Measurements from ENCODE around the gene FAM3A.
A peak's percentile ranks its signal among the peaks of the same experiment; 100 is the strongest.
"Not testable (repeated sequence)": the region's sequence is repeated elsewhere in the genome, so short reads cannot be mapped to it uniquely, and the experiment has no call there.

FAM3A gene

DNA sequence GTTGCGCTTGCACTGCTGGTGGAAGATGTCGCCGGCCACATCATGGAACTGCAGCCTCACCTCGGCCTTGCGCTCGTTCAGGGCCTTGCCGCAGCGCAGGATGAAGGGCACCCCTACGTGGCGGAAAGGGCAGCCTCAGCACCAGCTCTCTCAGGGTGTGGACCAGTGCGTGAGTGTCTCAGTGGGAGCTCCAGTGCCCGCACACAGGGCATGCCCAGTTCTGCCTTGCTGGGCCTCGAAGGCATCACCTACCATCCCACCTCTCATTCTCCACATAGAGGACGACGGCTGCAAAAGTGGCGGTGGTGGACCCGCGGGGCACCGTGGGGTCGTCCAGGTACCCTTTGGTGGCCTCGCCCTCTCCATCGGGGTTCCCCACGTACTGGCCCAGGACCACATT, 16.7 kb upstream of the FAM3A start:
- FAIRE-seq, result no peak

DNA sequence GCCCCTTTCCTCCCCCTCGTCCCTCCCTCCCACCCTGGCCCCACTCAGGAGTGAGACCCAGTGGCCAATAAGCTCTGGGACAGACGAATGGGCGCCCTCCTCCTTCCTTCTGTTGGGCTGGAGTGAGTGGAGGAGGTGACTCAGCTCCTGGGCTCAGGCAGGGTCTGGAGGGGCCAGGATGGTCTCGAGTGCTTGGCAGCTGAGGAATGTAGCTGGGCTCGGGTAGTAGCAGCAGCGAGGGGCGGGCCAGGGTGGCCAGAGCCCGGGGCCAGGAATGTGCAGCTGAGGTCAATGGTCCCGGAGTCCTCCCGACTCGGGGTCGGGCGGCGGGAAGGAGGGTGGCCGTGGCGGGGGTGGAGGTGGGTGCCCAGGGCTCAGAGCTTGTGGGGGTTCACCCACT, 15.6 kb upstream of the FAM3A start:
- no peak for FAIRE-seq

DNA sequence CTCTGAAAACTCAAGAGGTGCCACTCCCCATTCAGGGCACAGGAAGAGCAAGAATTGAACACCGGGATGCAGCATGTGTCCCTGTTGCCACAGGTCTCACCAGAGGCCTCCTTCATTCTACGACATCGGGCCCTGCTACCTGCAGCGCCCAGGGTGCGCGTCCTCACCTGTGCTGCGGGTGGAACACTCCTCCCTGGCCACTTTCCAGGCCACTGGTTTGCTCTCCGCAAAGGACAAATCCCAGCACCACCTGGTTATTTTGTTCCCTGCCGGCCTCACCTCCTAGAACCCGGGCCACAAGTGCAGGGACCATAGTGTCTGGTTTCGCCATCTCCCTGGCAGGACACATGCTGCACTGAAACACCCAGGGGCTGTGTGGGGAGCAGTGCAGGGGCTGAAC, 14.3 kb upstream of the FAM3A start:
- FAIRE-seq, result no peak

DNA sequence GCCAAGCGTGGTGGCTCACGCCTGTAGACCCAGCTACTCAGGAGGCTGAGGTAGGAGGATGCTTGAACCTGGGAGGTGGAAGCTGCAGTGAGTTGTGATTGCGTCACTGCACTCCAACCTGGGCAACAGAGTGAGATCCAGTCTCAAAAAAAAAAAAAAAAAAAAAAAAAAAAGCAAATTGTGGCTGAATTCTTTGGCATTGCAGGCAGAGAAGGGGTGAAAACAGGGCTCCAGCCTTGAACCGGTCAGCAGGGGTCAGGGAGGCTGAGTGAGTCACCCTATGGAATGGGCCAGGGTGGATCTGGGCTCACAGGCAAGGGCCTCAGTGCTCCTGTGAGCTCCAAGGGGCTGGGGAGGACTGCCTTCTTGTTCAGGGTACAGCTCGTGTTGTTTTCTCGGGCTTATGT, 13.2 kb upstream of the FAM3A start:
- no peak for FAIRE-seq

DNA sequence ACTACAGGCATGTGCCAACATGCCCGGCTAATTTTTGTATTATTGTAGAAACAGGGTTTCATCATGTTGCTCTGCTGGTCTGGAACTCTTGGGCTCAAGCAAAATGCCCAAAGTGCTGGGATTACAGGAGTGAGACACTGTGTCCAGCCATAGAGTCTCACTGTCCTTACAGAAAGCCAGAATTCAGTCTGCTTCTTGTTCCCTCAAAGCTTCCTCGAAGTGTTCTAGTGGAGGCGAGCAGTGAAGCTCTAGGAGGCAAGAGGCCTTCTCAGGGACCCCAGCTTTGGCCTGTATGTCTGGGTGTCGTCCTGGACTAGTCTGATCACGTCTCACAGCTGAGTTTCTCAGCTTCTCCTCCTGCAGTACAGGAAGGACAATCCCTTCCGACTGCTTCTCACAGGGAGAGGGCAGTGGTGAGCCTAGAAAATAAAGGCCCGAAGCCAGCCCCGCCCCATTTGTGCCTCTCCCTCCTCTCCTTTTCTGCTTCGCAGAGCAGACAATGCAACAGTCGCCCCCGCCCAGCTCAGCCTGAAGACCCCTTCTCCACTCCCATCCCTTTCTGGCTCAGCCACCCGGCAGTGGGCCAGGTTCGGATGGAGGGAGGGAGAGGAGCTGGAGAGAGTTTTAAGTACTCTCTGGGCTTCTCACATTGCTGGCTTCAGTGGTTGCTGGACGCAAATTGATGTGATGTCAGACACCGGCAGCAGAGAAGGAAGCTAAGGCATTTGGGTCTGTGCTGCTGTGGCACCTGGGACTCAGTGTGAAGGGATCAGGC, 11.1 kb upstream of the FAM3A start:
- FAIRE-seq, result peak; percentile 86

DNA sequence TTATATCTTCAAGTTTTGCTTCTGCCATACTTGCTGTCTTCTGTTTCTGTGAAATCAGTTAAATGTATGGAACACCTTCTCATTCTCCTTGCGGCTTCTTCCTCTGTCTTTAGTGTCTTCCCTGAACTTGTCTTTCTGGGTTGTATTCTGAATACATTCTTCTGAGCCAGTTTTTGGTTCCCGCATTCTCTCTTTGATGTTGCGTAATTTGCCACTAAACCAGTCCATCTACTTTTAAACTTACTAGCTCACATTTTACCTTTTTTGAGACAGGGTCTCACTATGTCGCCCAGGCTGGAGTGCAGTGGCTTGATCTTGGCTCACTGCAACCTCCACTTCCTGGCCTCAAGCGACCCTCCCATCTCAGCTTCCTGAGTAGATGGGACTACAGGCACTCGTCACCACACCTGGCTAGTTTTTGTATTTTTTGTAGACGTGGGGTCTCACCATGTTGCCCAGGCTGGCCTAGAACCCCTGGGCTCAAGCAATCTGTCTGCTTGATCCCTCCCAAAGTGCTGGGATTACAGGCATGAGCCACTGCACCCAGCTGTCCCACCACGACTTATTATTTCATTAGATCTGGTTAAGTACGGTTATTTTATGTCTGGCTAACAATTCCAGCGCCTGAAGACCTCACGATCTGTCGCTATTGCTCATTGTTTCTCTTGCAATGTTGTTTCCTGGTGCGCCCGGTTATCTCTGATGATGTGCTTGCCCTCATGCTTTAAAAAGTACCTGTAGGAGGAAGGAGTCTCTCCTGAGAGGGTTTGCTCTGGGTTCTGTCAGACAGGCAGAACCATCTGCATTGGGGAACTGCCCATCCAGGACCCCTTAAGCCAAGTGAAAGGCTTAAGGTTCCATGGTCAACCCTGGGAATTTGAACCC, 9.8 kb upstream of the FAM3A start:
- FAIRE-seq, result no peak

DNA sequence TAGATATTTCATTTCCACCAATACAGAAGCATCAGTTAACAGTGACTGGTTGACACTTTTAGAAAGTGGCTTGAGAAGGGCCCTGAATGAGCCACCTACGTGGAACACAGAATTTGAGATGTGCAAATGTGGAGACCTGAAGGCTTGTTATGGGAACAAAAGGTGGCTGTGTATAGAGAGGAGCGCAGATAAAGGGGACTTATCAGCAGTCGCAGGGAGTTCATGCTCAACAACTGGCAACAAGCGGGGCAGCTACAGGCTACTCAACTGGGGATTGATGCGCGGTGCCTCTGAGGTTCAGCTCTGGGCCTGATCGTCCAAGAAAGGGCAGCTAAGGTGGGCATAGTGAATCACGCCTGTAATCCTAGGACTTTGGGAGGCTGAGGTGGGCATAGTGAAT, 3.4 kb upstream of the FAM3A start:
- FAIRE-seq, result no peak

DNA sequence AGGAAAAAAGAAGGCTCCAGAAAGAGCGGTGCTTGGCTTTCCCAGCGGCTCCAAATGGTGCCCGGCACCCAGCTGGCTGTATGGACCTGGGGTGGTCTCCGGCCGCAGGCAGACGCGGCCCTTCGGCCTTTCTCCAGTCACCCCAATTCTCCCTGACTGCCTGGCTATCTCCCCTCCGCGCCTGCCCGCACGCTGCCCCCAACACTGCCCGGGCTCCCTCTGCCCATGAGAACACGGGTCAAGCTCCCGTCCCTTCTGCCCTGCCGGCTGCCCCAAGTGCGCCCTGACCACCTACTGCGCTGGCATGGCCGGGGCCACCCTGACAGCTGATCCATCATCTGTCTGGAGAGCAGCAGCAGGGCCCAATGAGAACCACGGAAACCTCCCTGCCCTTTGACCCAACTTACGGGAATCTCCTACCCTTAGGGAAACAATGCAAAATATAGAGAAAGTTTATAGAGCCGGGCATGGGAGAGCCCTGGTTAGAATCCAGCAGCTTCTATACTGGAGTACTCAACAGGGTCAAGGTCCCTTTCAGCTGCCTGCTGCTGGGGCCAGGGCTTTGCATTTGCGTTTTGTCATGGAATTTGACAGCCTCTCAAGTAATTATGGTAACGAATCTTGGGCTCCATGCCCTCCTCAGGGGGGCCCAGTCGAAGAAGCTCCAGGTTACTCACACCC, 1.2 kb upstream of the FAM3A start:
- FAIRE-seq, result no peak

DNA sequence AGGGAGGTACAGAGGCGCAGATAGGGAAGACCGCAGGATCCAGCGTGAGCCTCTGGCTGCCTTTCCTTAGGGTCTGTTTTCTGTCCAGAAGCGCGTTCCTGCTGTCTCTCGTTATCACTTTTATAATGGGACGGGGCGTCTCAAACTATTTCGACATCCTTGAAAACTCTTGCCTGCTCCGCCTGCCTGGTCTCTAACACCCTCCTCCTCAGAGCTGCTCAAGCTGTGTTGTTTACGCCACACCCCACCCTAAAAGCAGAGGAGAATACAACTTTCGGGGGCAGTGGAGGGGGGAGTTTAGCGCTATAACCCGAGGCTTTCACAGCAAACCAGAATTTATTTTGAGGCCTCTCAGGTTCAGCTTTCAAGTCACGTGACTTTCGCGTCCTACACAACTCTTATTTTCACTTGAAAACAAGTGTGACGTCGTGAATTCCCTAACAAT, 646 bp upstream of the FAM3A start:
- no peak for FAIRE-seq

DNA sequence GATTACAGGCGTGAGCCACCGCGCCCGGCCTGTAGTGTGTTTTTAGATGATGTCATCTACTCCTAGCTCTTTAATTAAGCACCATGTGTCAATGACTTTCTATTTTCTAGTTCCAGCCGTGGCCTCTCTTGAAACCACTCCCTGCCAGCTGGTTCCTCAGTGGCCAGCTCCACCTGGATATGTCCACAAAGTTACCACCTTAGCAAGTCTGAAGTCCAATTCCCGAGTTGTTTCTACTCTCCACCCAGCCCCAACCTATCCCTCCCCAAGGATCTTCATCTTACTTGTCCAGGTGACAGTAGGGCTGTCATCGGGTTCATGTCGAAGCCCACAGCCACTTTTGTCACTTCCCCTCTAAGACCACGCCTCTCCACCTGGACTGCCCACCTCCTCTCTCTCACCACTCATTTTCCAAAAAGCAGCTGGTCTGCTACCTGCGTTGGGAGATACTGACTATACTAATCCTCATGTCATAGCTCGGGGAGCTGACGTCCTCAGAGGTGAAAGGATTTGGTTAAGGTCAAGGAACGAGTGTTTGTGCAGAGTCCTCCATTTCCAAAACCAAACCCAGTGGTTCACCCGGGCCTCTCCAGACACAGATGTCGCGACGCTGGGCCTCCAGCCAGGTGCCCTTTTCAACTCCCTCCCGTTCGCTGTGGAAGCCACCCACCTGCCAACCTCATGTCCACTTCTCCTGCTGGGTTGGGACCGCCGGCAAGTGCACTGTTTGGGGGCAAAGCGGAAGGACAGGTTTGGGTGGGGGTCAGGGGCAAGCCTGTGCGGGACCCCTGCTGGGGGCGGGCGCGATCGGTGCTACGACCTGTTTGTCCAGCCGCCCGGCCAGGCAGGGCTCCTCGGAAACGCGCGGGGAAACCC, 704 bp downstream of the FAM3A start:
- FAIRE-seq, result no peak

DNA sequence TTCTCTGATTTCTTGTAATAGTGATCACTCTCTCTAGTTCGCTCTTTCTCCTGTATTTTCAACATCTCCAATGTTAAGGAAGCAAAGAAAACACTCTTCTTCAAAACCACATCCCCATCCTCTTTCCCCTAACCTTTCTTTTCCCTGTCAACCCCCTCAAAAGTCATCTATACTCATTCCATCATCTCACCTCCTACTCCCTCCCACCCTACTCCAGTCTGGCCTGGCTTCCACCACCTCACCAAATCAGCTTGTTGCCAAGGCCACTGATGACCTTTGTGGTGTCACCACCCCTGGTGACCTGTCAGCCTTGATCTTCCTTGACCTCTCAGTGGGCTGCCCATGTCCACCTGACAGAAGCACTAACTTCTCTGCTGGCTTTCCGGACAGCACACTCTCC, 2.3 kb downstream of the FAM3A start:
- FAIRE-seq, result no peak

DNA sequence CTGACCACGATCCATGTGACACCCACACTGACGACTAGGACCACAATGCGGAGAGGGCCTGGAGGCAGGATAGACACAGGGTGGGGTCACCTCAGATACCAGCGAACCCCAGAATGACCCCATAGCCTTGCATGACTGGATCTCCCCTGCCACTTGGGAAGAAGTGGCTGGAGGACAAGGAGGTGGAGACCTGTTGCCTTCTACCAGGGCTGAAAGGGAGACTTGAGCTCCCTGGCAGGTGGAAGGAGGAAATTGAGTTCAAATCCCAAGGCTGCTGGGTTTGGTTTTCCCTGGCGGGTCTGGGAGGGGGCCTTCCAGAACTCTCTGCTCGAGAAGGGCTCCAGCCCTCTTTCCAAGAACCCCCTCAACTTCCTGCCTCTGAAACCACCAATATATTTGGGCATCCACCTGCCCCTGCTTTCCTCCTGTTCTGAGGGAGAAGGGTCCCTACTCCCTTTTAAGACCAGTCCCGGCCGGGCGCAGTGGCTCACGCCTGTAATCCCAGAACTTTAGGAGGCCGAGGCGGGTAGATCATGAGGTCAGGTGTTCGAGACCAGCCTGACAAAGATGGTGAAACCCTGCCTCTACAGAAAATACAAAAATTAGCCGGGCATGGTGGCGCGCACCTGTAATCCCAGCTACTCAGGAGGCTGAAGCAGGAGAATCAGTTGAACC, 3.0 kb downstream of the FAM3A start:
- FAIRE-seq, result no peak

DNA sequence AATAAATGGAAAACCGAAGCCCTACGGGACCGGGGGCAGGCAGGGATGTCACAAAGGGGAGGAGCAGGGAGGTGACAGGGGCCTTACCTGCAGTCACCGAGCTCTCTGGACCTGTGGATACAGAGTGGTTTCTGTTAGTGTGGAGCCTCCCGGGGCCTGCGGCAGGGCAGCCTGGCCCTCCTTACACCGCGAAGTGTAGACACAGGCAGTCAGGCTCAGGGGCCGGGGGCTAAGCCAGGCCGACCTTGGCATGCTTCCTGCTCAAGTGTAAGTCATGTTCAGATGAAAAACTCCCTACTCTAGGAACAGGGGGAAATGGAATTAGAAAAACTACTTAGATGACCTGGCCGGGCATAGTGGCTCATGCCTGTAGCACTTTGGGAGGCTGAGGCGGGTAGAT, 4.3 kb downstream of the FAM3A start:
- no peak for FAIRE-seq

DNA sequence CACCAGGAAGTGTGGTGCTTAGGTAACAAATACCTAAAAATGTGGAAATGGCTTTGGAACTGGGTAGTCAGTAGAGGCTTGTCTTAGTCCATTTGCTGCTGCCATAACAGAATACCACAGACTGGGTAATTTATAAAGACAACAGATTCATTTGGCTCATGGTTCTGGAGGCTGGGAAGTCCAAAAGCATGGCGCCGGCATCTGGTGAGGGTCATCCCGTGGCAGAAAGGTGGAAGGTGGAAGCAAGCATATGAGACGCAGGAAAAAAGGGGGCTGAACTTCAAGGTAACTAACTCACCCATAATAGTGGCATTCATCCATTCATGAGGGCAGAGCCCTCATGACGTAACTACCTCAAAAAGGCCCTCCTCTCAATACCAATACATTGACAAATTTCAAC, 6.6 kb downstream of the FAM3A start:
- FAIRE-seq, result no peak

DNA sequence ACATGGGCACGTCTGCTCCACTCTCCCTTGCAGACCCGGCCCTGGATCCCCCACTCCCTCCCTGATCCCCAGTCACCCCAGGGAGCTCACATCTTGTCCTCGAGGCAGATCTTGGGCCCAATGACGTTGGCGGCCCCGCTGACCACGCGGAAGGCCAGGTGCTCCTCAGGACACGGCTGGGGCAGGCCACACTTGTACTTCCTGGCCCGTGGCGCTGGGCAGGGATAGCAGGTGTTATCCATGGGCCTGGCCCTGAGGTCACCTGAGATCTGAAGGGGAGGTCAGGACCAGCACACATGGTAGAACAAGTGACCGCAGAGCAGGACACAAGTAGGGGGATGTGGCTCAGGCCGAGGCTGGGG, 7.7 kb downstream of the FAM3A start:
- FAIRE-seq, result no peak

DNA sequence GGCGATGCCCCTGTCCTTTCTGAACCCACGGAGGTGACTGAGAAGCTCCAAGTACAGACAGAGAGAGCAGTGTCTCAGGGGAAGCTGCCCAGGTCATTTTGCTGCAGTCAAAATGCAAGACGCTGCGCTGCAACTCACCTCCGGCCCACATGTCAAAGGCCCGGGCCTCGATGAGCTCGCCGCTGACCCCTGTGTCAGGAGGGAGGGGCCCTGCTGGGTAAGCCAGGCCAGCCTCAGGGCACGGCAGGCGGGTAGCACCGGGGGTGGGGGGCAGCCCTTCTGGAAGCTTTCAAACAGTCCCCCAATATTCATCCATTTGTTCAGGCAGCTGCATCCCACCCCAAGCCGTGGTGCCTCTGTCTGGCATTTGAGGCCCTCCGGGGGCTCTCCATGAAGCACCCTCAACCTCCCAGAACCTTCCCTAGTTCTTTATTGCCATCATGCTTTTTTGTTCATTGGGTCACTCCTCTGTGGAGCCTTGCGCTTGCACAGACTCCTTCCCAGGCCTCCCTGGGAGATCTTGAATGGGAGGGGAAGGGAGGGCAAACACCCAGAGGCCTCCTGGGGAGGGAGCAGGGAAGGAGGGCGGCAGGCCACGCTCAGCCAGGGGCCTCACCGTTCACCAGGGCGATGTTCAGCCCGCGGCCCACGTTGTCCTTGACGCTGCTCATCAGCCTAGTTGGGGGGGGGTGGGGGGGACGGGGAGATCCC, 8.2 kb downstream of the FAM3A start:
- no peak for FAIRE-seq

DNA sequence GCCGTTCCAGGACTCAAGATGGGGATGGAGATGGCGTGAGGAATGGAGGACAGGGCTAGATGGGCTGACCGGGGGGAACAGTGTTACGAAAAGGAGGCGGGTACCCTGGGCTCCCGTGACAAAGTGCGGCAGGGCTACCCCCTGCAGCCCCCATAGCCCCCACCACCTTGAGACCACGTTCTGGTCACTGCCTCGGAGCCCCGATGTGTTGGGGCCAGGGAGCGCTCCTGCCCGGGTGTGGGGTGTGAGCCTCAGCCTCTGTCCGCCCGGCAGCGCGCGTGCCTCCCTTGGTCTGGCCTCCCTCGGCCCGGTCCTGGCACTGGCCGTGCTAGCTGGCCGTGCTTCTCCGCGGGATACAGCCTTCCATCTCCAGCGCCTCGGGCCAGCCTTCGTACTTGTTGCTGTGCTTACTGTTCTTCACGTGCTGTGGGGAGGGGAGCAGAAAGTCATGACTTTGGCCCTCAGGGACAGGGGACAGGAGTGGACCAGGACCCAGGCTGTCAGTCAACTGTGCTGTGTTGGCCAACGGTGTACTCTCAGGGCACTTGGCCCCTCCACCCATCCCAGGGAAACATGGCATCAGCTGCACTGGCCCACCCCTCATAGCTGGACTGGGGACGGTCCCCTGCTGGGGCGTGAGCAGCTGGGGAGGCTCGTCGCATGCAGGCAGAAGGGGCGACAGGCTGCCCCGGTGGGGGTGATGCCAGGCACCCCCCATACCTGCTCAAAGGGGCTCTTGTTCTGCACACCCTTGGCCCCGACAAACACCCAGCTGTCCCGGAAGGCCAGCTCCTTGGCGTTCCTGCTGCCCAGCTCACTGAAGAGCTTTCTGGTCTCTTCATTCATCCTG, 9.3 kb downstream of the FAM3A start:
- no peak for FAIRE-seq

DNA sequence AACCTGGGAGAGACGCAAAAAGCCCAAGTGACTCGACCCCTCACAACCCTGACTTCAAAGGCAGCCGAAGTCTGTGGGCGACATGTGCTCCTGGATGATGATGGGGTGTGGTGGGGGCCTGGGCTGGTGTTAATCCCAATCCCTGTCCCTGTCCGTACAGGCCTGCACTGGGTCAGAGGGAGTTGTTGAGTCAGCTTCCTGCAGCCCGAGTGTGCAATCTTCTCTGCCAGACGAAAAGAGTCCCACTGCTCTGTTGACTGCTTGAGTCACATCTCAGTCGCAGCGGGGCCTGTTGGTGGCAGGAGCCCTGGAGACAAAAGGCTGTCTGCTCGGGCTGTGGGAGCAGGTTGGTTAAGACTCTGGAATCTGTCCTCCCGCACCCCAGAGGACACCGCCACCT, 10.3 kb downstream of the FAM3A start:
- no peak for FAIRE-seq

DNA sequence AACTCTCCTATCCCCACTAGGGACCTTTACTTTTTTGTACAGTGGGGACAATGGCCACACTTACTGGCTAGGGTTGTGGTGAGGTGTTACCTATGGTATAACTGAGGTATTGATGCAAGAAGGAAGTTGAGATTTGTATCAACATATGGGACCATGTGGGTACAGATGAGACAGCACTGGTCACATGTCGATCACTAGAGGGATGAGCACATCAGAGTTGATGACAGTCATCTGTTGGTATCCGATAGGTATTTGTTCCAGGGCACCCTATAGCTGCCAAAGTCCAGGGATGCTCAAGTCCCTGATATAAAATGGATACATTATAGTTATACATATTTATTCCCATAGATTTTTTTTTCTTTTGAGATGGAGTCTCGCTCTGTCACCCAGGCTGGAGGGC, 13.0 kb downstream of the FAM3A start:
- no peak for FAIRE-seq

DNA sequence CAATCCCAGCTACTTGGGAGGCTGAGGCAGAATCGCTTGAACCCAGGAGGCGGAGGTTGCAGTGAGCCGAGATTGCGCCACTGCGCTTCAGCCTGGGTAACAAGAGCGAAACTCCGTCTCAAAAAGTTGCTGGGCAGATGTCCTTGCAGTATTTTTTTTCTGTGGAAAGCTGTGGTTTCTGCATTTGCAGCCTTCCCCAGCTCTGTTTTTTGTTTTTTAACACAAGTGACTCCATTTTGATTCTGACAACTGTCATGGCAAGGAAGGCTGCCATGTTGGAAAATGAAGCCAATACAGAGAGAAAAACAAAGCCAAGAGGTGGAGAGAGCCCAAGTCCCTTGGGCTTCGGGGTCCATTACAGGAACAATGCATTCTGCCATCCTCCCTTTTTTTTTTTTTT, 13.9 kb downstream of the FAM3A start:
- FAIRE-seq, result no peak

DNA sequence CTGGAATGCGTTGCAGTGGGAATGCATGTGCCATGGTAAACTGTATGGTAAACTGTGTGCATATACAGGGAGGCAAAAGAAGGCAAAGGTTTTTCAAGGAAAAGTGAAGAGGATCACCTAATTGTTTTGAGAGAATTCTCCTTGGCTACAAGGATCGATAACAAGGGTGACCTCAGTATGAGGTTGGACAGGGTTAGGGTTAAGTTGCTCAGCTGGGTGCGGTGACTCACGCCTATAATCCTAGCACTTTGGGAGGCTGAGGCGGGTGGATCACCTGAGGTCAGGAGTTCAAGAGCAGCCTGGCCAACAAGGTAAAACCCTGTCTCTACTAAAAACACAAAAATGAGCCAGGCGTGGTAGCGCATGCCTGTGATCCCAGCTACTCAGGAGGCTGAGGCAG, 14.6 kb downstream of the FAM3A start:
- FAIRE-seq, result not testable (repeated sequence)

Data from G401.6 (cell line).